Suppressor macrophage (primary cell): ENCODE measurements around the gene APP.
A peak's percentile ranks its signal among the peaks of the same experiment; 100 is the strongest.

Source experiments
- DNase-seq, 4 experiments: peaks; one replicate each; pipeline ENCODE4 v3.0.0-alpha.2; 2020 to 2022

Gene APP

GRCh38 chr21:25862112-25862511, 308.5 kb downstream of the APP start:
- DNase-seq, result peak in 1 of 4 experiments; percentile 4

- no peak for DNase-seq
Measured at GRCh38 chr21:25859235-25859929, 311.2 kb downstream of the APP start.

- no peak for DNase-seq
Measured at GRCh38 chr21:25858325-25858724, 312.2 kb downstream of the APP start.

- no peak for DNase-seq
Measured at GRCh38 chr21:25857308-25858074, 313.1 kb downstream of the APP start.

- peak in 1 of 4 experiments; percentile 10 for DNase-seq
Measured at GRCh38 chr21:25855576-25855975, 315.0 kb downstream of the APP start.

- DNase-seq, result no peak
Measured at GRCh38 chr21:25850126-25850842, 320.3 kb downstream of the APP start.

- no peak for DNase-seq
Measured at GRCh38 chr21:25848309-25848708, 322.3 kb downstream of the APP start.

GRCh38 chr21:25845729-25846256, 324.8 kb downstream of the APP start:
- no peak for DNase-seq

GRCh38 chr21:25842925-25843324, 327.6 kb downstream of the APP start:
- no peak for DNase-seq

GRCh38 chr21:25838809-25839208, 331.8 kb downstream of the APP start:
- no peak for DNase-seq

- DNase-seq, result no peak
Measured at GRCh38 chr21:25837533-25838265, 332.9 kb downstream of the APP start.

GRCh38 chr21:25836396-25836795, 334.2 kb downstream of the APP start:
- no peak for DNase-seq

GRCh38 chr21:25834381-25834780, 336.2 kb downstream of the APP start:
- DNase-seq, result no peak

- no peak for DNase-seq
Measured at GRCh38 chr21:25831300-25831960, 339.1 kb downstream of the APP start.
